Activated CD4-positive, alpha-beta T cell treated with anti-CD3 and anti-CD28 coated beads, Interleukin-2, amount 50 U/mL, for 16 hours (primary cell): Measurements from ENCODE around the gene MUC6.

ENCODE experiments used
- DNase-seq: peaks from one replicate; pipeline ENCODE4 v3.0.0-alpha.2; 2020

MUC6 gene

GRCh38 chr11:1071571-1072115 is 35.1 kb upstream of the MUC6 start:
- no peak for DNase-seq

GRCh38 chr11:1070594-1071462 is 34.3 kb upstream of the MUC6 start:
- DNase-seq: no peak

GRCh38 chr11:1069740-1070139 is 33.2 kb upstream of the MUC6 start:
- DNase-seq: no peak

GRCh38 chr11:1067812-1068496 is 31.4 kb upstream of the MUC6 start:
- no peak for DNase-seq

GRCh38 chr11:1064167-1064566 is 27.6 kb upstream of the MUC6 start:
- no peak for DNase-seq

GRCh38 chr11:1062075-1062820 is 25.7 kb upstream of the MUC6 start:
- DNase-seq: no peak

- DNase-seq: no peak
These were observed 24.5 kb upstream of the MUC6 start for GRCh38 chr11:1060852-1061616.

- no peak for DNase-seq
These were observed 23.9 kb upstream of the MUC6 start for GRCh38 chr11:1060410-1060809.

- no peak for DNase-seq
These were observed 23.2 kb upstream of the MUC6 start for GRCh38 chr11:1059759-1060158.

GRCh38 chr11:1057806-1058205 is 21.3 kb upstream of the MUC6 start:
- no peak for DNase-seq

GRCh38 chr11:1055990-1056771 is 19.7 kb upstream of the MUC6 start:
- no peak for DNase-seq

GRCh38 chr11:1055109-1055703 is 18.7 kb upstream of the MUC6 start:
- no peak for DNase-seq

- DNase-seq: no peak
These were observed 17.9 kb upstream of the MUC6 start for GRCh38 chr11:1054143-1055108.

- no peak for DNase-seq
These were observed 16.8 kb upstream of the MUC6 start for GRCh38 chr11:1053121-1053901.

- DNase-seq: no peak
These were observed 15.9 kb upstream of the MUC6 start for GRCh38 chr11:1052133-1053011.

GRCh38 chr11:1051356-1052132 is 15.0 kb upstream of the MUC6 start:
- DNase-seq: no peak
